ENCODE results near the gene PLEKHJ1.

DNA sequence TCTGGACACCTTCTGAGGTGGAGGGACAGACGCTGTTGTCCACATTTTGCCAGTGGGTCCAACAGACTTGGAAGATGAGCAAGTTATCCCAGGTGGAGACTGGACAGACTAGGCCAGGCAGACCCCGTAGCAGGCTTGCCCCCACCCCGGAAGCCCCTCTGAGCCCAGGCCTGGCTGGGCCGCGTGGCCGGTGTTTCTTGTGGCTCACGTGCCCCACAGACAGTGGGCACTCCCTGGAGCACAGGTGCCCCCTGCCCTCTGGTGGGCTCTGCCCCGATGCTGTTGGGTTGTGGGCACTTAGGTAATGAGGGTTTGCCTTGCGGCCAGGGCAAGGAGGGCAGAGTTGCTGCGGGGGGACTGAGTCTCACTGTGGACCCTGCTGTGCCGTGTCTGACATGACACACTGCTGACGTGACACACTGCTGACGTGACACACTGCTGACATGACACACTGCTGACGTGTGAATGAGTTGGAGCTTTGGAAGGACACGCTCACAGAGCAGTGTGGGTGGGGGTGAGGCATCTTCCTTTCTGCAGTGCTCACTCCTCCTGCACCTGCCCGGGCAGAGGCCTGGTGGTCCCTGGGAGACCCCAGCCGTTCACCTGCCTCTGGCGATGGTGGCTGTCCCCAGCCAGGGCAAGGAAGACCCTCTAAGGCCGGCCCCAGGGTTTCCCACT is 47.3 kb downstream of the PLEKHJ1 start:
- TF ChIP-seq, protein P1, sequence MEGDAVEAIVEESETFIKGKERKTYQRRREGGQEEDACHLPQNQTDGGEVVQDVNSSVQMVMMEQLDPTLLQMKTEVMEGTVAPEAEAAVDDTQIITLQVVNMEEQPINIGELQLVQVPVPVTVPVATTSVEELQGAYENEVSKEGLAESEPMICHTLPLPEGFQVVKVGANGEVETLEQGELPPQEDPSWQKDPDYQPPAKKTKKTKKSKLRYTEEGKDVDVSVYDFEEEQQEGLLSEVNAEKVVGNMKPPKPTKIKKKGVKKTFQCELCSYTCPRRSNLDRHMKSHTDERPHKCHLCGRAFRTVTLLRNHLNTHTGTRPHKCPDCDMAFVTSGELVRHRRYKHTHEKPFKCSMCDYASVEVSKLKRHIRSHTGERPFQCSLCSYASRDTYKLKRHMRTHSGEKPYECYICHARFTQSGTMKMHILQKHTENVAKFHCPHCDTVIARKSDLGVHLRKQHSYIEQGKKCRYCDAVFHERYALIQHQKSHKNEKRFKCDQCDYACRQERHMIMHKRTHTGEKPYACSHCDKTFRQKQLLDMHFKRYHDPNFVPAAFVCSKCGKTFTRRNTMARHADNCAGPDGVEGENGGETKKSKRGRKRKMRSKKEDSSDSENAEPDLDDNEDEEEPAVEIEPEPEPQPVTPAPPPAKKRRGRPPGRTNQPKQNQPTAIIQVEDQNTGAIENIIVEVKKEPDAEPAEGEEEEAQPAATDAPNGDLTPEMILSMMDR (IDR thresholded peaks at IDR 0.05) = no peak
- TF ChIP-seq POLR2A (IDR thresholded peaks at IDR 0.05) = no peak
